ENCODE measurements around the gene PSMB10. TPM values are rescaled to one million over a fixed set of nuclear protein-coding genes. Genes with fewer than 3 reads are reported as not detected.

The PSMB10 gene
- total and polyA plus RNA-seq, 2 of the 8 experiments (the other 6 are each of a cell fraction or from before 2014, with no cell fraction given) = 32.1 to 61.9 TPM

DNA sequence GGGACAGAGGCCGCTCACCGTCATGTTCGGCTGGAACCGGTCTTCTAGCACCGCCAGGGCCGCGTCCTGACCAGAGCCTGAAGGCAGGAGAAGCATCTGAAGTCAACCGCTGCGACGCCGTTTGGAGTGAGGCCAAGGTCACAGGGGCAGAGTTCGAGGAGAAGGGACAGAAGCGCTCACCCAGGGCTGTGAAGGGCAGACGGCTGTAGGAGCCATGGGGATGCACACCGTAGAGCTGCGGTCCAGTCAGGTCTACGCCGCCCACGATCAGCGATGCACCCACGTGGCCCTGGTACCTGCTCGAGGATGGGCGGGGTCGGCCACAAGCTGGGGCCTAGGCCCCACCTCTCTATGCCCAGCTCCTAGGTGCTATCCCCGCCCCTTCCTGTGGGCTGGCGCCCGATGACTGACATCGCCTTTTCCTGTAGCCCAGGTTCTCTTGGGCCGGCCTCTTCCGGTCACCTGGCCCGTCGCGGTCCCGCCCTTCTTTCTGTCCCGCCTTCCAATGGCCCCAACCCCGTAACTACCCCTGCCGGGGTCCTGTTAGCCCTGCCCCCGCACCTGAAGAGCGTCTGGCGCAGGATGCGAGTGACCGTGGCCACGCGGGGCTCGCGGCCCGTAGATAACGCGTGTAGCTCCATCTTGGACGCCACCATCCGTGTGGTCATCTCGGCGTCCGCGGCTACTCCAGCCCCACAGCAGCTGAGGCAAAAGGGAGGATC, 1.1 kb downstream of the PSMB10 start (continued):
- no peak for TF ChIP-seq EZH2 (IDR thresholded peaks at IDR 0.05; ENCODE audit: low read depth, low read length, severe bottlenecking)
- TF ChIP-seq TAF7 (optimal IDR thresholded peaks at IDR 0.05; ENCODE audit: borderline replicate concordance, low read depth, low read length) = peak; percentile 46
- TF ChIP-seq, protein P1, sequence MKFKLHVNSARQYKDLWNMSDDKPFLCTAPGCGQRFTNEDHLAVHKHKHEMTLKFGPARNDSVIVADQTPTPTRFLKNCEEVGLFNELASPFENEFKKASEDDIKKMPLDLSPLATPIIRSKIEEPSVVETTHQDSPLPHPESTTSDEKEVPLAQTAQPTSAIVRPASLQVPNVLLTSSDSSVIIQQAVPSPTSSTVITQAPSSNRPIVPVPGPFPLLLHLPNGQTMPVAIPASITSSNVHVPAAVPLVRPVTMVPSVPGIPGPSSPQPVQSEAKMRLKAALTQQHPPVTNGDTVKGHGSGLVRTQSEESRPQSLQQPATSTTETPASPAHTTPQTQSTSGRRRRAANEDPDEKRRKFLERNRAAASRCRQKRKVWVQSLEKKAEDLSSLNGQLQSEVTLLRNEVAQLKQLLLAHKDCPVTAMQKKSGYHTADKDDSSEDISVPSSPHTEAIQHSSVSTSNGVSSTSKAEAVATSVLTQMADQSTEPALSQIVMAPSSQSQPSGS (IDR thresholded peaks at IDR 0.05; ENCODE audit: low read length) = 0 out of 2 replicates have a peak, but pooled peaks have one; percentile 78
- TF ChIP-seq SIN3A (conservative IDR thresholded peaks at IDR 0.05 in 1 of 2, IDR thresholded peaks at IDR 0.05 in 1 of 2; ENCODE audit: low read depth in 1 of 2, low read length in 2 of 2) = no peak; a peak in 2 of 4 replicates
- TF ChIP-seq, protein P2, sequence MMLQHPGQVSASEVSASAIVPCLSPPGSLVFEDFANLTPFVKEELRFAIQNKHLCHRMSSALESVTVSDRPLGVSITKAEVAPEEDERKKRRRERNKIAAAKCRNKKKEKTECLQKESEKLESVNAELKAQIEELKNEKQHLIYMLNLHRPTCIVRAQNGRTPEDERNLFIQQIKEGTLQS (IDR thresholded peaks at IDR 0.05; ENCODE audit: insufficient read depth, low read depth, low read length) = 0 out of 2 replicates have a peak, but pooled peaks have one; percentile 32
- peak; percentile 54; the same call in 1 of the 2 replicates for TF ChIP-seq BACH1 (IDR thresholded peaks at IDR 0.05; ENCODE audit: low read length)
- TF ChIP-seq HDAC2 (IDR thresholded peaks at IDR 0.05; ENCODE audit: borderline replicate concordance in 1 of 2, low read depth in 2 of 2, low read length in 2 of 2) = 0 out of 4 replicates have a peak, but pooled peaks have one; percentile 15 to 69
- peak; percentile 50; the same call in 1 of the 2 replicates for TF ChIP-seq PHF8 (conservative IDR thresholded peaks at IDR 0.05; ENCODE audit: low read depth, low read length)
- TF ChIP-seq POLR2A (IDR thresholded peaks at IDR 0.05; ENCODE audit: control extremely low read depth in 1 of 2, low read depth in 2 of 2, low read length in 2 of 2) = peak; percentile 49 to 73
- TF ChIP-seq, protein P3, sequence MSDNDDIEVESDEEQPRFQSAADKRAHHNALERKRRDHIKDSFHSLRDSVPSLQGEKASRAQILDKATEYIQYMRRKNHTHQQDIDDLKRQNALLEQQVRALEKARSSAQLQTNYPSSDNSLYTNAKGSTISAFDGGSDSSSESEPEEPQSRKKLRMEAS (IDR thresholded peaks at IDR 0.05) = peak; percentile 98

All from H1 (cell line).